PFSK-1 (cell line): ENCODE results near the gene TEX2.

Experiments
- FOXP2 ChIP-seq: optimal IDR thresholded peaks from 2 replicates; pipeline ENCODE3; 2011; ENCODE audit warnings: borderline replicate concordance, control low read depth, inconsistent platforms; ENCODE audit not compliant: insufficient read depth; ENCODE audit errors: extremely low read length, extremely low read depth
- POLR2AphosphoS5 ChIP-seq: IDR thresholded peaks from 2 replicates; pipeline ENCODE4 v1.6.1; 2012; ENCODE audit warnings: low read depth, mild to moderate bottlenecking, control low read depth, low read length, moderate library complexity
- SIN3A ChIP-seq: IDR thresholded peaks from 2 replicates; pipeline ENCODE4 v1.6.1; 2012; ENCODE audit warnings: mild to moderate bottlenecking, low read length, moderate library complexity, borderline replicate concordance; ENCODE audit not compliant: insufficient read depth
- TAF1 ChIP-seq: IDR thresholded peaks from 2 replicates; pipeline ENCODE4 v1.6.1; 2012; ENCODE audit warnings: low read length, control low read depth, borderline replicate concordance; ENCODE audit not compliant: insufficient read depth
- TF ChIP-seq, protein P1 (sequence below), 2 experiments: IDR thresholded peaks; 2 replicates each; pipeline versions ENCODE4 v1.6.1 to v1.8.0; 2011 to 2012; ENCODE audit warnings: low read depth in 2 of 2, low read length in 2 of 2, control low read depth in 1 of 2, inconsistent platforms in 1 of 2, mild to moderate bottlenecking in 1 of 2, moderate library complexity in 1 of 2; ENCODE audit not compliant: insufficient read depth in 1 of 2

Gene TEX2

DNA sequence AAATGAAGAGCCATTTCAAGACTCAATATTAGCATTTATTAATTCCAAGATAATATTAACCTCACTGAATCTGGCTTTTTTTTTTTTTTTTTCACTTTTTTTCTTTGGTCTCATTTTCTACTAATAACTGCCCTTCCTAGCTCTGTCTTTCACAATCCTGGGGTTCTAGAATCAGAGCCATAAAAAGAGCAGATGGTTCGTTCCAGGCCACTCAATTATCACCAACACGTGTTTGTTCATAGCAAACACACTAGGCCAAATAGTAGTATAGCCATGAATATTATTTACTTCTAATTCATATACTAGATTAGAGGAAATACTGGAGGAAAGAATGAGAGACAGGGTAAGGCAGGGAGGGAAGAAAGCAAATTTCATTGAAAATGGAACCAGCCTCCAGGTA is 39.8 kb downstream of the TEX2 start:
- TF ChIP-seq SIN3A (no peak), FOXP2 (no peak), POLR2AphosphoS5 (no peak), TAF1 (no peak)
- TF ChIP-seq, protein P1, sequence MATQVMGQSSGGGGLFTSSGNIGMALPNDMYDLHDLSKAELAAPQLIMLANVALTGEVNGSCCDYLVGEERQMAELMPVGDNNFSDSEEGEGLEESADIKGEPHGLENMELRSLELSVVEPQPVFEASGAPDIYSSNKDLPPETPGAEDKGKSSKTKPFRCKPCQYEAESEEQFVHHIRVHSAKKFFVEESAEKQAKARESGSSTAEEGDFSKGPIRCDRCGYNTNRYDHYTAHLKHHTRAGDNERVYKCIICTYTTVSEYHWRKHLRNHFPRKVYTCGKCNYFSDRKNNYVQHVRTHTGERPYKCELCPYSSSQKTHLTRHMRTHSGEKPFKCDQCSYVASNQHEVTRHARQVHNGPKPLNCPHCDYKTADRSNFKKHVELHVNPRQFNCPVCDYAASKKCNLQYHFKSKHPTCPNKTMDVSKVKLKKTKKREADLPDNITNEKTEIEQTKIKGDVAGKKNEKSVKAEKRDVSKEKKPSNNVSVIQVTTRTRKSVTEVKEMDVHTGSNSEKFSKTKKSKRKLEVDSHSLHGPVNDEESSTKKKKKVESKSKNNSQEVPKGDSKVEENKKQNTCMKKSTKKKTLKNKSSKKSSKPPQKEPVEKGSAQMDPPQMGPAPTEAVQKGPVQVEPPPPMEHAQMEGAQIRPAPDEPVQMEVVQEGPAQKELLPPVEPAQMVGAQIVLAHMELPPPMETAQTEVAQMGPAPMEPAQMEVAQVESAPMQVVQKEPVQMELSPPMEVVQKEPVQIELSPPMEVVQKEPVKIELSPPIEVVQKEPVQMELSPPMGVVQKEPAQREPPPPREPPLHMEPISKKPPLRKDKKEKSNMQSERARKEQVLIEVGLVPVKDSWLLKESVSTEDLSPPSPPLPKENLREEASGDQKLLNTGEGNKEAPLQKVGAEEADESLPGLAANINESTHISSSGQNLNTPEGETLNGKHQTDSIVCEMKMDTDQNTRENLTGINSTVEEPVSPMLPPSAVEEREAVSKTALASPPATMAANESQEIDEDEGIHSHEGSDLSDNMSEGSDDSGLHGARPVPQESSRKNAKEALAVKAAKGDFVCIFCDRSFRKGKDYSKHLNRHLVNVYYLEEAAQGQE (IDR thresholded peaks at IDR 0.05; ENCODE audit: insufficient read depth in 1 of 2, low read depth in 2 of 2, low read length in 2 of 2), result no peak

DNA sequence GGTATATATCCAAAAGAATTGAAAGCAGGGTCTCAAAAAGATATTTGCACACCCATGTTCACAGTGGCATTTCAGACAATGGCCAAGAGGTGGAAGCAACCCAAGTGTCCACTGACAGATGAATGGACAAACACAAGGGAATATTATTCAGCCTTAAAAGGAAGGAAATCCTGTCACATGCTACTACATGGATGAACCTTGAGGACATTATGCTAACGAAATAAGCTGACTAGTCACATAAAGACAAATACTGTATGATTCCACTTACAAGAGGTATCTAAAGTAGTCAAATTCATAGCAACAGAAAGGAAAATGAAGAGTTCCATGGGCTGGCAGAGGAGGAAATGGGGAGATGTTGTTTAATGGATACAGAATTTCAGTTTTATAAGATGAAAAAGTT is 41.4 kb downstream of the TEX2 start:
- no peak for TF ChIP-seq SIN3A
- TF ChIP-seq FOXP2, result no peak
- TF ChIP-seq, protein P1 (IDR thresholded peaks at IDR 0.05; ENCODE audit: insufficient read depth in 1 of 2, low read depth in 2 of 2, low read length in 2 of 2), result no peak
- TF ChIP-seq POLR2AphosphoS5, result no peak

DNA sequence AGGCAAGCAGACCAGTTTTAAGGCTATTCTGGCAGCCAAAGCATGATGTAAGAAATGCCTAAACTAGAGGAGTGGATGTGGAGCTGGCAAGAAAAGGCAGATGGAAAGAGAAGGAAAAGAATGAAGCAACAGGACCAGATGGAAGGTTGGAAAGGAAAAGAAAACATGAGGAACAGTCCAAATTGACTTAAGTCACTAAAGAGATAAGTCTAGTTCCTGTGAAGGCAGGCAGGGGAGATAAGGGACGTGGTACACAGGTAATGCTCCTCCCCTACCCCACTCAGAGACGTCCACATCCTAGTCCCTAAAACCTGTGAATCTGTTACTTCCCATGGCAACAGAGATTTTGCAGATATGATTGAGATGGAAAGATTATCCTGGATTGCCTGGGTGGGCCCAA is 43.5 kb downstream of the TEX2 start:
- no peak for TF ChIP-seq POLR2AphosphoS5
- TF ChIP-seq SIN3A, result no peak
- TF ChIP-seq FOXP2, result no peak
- TF ChIP-seq TAF1, result no peak

DNA sequence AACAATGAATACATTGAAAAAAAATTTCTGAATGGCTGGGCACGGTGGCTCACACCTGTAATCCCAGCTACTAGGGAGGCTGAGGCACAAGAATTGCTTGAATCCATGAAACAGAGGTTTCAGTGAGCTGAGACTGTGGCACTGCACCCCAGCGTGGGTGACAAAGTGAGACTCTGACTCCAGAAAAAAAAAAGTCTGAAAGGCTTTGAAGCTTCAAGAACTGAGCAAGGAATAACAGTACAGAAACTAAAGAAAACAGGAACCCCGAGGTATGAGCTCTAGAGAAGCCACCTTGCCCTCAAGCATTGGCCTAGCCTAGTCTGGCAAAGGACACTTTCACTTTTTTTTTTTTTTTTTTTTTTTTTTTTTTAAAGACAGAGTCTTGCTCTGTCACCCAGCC is 45.0 kb downstream of the TEX2 start:
- TF ChIP-seq SIN3A, result no peak
- no peak for TF ChIP-seq POLR2AphosphoS5
- TF ChIP-seq TAF1, result no peak
- TF ChIP-seq, protein P1 (IDR thresholded peaks at IDR 0.05; ENCODE audit: insufficient read depth in 1 of 2, low read depth in 2 of 2, low read length in 2 of 2), result no peak
- TF ChIP-seq FOXP2, result no peak

DNA sequence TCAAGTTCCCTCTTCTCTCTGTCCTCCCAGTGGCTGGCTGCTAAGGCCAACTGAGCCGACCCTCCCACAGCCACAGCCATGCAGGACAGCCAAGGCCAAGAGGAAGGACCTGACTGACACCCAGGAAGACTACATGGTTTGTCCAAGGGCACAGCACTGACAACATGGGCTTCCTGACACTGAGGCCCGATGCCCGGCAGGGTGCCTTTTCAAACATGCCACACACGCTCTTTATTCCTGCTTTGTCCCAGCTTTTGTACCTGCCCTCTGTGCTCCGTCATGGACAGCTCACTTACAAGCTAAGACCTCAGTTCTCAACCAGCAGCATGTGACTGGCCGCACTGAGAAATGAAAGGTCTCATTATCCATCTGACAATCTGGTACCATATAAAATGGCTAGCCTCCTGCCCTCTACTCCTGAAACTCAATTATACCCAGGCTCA is 45.8 kb downstream of the TEX2 start:
- no peak for TF ChIP-seq POLR2AphosphoS5
- TF ChIP-seq, protein P1 (IDR thresholded peaks at IDR 0.05; ENCODE audit: insufficient read depth in 1 of 2, low read depth in 2 of 2, low read length in 2 of 2), result no peak
- no peak for TF ChIP-seq TAF1
- no peak for TF ChIP-seq FOXP2
- no peak for TF ChIP-seq SIN3A
